Measurements from ENCODE around the gene FFAR3. TPM values are rescaled to one million over a fixed set of nuclear protein-coding genes. Genes with fewer than 3 reads are reported as not detected.

The FFAR3 gene
- total and polyA plus RNA-seq, 2 of the 8 experiments (the other 6 are each of a cell fraction or from before 2014, with no cell fraction given) = not detected

DNA sequence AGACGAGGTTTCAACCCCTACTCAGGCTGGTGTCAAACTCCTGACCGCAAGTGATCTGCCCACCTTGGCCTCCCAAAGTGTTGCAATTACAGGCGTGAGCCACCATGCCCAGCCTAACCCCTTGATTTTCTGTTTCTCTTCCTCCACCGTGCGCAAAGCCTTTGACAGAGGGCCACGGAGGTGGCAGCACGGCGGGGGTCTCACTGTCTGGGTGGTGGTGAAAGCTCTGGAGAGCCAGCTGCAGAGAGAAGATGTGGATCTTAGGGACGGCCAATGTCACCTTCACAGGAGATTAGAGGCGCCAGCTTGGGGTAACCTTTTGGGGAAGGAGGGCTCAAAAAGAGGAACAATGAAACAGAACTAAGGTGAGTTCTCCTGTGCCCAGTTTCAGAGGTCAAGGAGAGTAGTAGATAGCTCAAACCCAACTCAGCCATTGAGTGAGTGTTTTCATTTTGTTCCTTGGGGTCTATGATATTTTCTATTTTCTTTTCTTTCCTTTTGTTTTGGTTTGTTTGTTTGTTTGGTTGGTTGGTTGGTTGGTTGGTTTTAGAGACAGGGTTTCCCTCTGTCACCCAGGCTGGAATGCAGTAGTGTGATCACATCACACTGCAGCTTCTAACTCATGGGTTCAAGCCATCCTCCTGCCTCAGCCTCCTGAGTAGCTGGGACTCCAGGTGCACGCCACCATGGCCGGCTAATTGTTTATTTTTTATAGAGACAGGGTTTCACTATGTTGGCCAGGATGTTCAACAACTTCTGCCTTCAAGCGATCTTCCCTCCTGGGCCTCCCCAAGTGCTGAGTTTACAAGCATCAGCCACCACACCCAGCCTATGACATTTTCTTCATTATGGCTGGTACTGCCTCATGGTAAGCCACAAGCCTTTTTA is 50.3 kb downstream of the FFAR3 start (continued):
- no peak for TF ChIP-seq CTCF (IDR thresholded peaks at IDR 0.05; ENCODE audit: control extremely low read depth in 1 of 3, insufficient read depth in 1 of 3, low read depth in 1 of 3, low read length in 3 of 3)
- TF ChIP-seq SP1 (IDR thresholded peaks at IDR 0.05; ENCODE audit: low read depth, low read length) = no peak
- no peak for TF ChIP-seq SAP30 (IDR thresholded peaks at IDR 0.05; ENCODE audit: insufficient read depth, insufficient replicate concordance, low read length)
- TF ChIP-seq, protein P1, sequence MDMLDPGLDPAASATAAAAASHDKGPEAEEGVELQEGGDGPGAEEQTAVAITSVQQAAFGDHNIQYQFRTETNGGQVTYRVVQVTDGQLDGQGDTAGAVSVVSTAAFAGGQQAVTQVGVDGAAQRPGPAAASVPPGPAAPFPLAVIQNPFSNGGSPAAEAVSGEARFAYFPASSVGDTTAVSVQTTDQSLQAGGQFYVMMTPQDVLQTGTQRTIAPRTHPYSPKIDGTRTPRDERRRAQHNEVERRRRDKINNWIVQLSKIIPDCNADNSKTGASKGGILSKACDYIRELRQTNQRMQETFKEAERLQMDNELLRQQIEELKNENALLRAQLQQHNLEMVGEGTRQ (IDR thresholded peaks at IDR 0.05; ENCODE audit: low read length) = no peak
- no peak for TF ChIP-seq POLR2A (IDR thresholded peaks at IDR 0.05; ENCODE audit: control extremely low read depth in 1 of 2, low read depth in 2 of 2, low read length in 2 of 2)

All from H1 (cell line).